HG03439 (cell line): Measurements from ENCODE around the gene FAF1.

ENCODE experiments used
- ATAC-seq: cut with Tn5 transposase; IDR thresholded peaks from one replicate; pipeline ENCODE4 v1.9.1; 2021; ENCODE audit warnings: mild to moderate bottlenecking, moderate library complexity; ENCODE audit not compliant: unreplicated experiment

Gene FAF1

DNA sequence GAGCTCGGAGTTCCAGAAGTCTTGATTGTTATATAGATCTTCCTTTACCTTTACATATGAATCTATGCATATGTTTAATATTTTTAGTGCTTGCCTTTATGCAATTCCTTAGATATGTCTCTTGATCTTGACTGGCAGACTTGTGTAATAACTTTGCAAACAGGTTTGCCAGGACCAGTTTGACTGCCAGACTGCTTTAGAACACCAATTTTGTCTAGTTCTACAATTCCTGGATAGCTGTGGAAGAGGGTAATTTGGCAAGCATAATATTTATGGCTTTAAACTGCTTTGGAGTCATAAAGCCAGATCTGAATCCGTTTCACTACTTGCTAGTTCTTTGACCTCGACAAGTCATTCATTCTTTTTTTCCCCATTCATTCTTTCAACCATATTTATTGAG lies 250.0 kb downstream of the FAF1 start:
- no peak for ATAC-seq

DNA sequence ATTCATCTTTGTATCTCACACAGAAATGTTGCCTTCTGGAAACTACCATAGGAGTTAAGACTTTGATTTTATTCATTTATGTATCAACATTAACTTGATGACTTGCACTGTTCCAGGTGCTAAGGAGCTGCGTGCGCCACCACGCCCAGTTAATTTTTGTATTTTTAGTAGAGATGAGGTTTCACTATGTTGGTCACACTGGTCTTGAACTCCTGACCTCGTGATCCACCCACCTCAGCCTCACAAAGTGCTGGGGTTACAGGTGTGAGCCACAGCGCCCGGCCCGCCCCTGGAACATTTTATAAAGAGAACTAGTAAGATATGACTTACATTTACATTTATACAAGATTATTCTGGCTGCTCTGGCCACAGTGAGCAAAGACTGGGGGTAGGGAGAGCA lies 252.2 kb downstream of the FAF1 start:
- no peak for ATAC-seq

DNA sequence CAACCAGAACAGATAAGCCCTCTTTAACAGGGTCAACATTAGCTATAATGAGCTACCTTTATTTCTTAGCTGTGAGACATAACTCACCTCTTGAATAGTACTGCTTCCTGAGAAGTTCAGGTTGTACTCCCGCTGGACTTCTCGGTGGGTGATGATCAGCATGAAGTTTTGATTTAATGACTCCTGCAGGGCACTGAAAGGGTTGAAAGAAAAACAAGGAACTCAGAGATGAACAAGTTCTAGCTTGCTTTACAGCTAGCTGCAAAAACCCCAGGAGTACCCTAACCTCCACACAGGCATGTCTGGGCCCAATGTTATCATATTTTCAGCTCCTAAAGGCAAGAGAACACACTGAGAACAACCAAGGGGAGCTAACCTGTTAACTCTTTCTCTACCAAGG lies 254.4 kb downstream of the FAF1 start:
- no peak for ATAC-seq

DNA sequence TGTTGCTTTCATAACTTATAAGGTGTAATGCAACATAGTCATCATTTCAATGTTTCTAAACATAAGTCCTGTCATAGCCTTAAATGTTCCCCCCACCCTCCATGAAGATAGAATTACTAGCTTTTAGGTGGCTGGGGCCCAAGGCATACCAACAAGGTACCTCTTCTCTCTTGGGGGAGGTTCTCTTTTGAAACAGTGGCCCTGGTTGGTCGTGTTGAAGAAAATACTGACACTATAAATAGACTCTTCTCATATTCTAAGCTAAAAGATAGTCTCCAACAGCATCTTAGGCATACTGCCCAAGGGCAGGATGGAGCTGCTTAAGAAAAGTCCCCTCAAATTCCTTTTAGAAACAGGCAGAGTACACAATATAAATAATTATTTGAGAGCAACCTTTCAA lies 255.0 kb downstream of the FAF1 start:
- no peak for ATAC-seq

DNA sequence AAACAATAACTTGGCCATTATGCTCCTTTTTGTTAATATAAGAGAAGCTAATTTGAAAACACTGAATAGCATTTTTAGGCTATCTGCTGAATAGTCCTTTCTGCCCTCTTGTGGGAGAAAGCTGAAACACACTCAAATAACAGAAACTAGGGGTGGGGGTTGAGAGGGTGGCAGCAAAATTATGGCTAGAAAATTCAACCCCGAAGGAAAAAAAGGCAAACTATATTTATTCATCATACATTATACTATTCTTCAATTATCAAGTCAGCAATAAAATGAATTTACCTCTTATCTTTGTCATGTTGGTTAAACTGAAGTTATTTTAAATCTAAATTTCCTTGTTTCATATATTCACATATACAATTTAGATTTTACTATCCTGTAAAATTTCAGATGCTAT lies 255.9 kb downstream of the FAF1 start:
- ATAC-seq: no peak

DNA sequence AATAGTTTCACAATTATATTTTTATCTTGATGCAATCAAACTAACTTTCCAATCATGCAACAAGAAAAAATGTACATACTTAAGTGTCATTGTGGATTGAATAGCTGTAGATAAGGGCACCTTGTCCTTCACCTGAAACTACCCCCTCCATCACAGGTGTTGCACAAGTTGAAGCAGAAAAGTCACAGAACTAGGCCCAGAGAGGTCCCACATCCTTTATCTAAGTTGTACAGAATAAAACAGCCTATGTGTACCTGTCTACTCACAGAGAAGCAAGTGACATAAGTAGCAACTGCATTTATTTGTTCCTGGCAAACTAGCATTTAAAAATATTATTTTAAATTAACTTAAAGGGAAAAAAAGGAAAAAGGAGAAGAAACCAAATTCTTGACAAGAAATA lies 256.8 kb downstream of the FAF1 start:
- ATAC-seq: no peak

DNA sequence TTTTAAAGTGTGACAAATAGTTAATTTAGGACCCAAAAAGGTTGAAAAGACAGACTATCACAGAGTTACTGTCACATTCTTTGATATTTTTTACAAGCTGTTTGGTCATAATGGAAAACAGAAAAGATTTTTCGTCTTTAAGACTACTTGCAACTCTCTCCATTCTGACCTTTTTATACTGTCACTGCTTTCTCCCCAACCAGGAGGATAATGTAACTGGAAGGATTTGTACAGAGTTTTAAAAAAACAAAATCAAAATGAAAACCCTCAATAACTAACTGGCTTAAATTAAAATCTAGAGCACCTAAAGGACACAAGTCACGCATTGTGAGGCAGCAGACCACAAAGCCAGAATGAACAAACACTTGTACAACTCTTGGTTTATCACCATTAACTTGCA lies 257.7 kb downstream of the FAF1 start:
- ATAC-seq: no peak

DNA sequence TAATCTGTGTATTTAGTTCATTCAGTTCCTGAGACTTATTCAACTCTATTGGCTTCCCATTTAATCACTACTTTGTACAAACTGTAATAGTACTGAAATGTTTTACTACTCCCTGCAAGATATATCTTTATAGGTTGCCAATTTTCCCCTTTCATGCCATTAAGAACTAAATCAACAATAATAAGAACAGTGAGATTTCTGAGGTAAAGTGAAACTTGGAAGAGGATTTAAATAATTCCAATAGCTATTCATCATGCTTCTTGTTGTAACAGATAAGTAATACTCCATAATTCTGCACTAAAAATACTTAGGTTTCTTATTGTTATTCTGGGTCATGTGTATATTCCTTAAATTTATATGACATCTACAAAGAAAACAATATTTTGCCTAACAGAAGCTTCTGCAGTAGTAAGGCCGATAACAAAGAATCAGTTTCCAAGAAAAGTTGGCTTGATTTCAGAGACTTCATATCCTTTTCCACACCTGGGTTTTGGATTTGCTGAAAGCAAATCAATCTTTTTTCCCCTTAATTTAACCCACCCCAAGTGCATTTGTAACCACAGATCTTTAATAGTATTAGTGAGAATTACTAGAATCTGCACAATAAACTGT lies 258.3 kb downstream of the FAF1 start:
- ATAC-seq: no peak

DNA sequence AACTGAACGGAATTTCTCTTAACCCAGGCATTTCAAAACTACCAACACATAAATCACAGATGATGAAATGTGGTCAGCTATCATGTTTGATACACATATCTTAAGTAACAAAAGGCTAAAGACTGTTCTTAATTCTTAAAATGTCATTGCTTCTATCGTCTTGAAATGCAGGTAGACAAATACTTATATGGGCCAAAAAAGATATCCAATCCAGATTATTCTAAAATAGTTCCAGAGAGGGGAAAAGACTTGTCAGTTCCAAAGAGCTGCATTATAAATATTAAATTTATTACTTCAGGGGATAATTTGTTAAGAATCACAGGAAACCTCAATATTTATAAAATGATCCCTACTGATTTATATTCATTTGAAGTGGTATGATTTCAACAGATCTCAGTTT lies 259.4 kb downstream of the FAF1 start:
- no peak for ATAC-seq

DNA sequence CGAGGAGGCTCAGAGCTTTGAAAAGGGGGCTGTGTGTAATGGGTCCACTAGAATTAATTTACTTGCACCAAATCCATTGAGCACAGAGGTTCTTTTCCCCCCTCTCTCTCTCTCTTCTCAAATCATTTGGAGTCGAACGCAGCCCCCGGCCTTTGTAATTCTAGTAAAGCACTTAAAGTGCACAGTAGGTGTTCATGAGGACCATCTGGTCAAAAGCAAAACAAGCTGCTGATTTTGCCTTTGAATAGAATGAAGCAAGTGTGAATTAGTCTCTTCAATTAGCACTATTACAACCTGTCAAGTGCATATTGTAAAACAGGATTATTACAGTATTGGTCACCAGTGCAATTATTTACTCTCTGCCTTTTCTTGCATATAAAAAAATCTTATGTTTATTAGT lies 259.9 kb downstream of the FAF1 start:
- no peak for ATAC-seq

DNA sequence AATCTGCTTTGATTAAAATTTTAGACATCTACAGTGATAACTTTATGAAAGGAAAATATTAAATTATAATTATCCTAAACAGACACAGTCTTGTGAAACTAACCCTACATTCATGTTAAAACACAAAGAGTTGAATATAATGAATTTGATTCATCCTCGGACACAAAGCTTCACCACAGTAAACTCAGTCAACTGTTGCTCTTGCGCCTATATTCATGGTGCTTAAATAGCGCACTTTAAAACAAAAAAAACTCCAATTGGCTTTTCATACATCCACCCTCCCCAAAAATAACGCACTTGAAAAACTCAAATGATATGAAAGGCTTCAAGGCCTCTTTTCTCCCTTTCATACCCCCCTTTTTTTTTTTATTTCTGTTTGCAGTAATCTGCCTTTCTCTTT lies 260.3 kb downstream of the FAF1 start:
- no peak for ATAC-seq

DNA sequence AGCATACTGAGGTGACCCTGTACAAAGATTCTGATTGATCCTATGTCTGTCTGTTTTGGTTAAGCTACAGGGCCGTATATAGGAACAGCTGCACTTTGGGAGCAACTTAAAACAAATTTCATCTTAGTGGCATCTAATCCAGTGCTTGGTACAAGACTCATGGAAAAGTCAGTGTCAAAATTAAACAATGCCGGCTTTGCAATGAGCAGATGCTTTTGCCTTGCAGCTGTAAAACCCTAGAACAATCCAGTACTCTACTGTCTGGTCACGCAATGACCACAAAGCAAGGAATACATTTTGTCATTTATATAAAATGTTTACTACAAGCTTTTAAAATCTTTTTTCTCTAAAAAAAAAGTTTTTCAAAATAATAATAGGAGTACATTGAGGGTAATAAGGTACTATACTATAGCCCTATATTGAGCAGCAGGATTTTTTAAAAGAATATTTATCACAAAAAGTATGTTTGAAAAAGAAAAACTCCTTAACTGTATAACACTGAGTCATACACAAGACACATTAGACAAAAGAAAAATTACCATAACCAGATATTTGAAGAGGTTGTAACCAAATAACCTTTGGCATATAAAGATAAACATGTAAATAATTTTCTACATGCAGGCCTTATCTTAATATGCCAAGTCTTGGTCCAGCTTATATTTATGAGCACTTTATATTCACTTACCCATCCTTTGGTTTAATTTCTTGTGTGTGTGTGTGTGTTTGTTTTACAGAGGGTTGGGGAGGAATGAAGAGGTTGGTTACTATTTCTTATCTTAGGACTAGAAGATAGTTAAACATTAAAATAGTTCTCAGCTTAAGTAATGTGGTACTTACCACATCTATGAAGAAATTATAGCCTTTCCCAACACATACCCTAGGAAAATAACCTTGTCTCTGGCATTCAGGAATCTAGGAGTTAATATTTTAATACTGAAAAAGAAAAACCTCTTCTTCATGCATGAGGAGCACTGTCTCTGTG lies 262.3 kb downstream of the FAF1 start:
- ATAC-seq: no peak

DNA sequence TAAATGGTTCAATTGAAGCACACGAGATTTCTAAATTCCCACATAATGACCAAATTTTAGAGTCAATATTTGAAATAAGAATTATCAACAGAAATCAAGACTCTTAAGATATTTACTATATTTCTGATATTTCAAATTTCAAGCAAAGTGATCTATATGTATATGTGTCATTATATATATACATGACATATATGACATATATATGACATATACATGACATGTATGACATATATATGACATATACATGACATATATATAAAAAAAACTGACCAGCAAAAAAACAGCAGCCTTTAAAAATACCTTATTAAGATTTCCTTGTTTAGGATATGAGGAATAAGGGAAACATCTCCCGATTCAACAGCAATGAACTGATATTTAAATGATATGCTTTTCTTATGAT lies 266.2 kb downstream of the FAF1 start:
- no peak for ATAC-seq

DNA sequence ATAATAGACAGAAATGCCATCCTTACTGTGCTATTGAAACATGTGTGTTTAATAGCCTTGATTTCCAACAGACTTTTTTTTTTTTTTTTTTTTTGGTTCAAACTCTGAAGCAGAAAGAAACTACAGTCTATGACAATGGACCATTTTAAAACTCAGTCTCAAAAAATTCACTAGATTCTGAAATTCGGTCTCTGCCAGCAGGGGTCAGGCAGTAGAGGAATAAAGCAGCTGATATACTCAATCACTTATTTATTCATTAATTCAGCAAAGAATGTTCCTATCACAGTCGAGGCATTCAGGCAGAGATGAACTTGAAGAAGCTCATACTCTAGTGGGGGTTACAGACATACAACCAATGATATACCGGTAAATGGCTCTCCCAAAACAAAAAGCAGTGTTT lies 275.9 kb downstream of the FAF1 start:
- no peak for ATAC-seq

DNA sequence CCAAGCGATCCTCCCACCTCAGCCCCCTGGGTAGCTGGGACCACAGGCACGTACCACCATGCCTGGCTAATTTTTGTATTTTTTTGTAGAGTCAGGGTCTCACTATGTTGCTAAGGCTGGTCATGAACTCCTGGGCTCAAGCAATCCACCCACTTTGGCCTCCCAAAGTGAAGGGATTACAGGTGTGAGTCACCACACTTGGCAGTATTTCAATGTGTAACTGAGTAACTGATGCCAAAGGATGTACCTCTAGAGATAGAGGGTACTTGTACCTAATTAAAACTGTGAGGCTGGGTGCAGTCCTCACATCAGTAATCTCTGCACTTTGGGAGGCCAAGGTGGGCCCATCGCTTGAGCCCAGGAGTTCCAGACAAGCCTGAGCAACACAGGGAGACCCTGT lies 278.1 kb downstream of the FAF1 start:
- ATAC-seq: no peak

DNA sequence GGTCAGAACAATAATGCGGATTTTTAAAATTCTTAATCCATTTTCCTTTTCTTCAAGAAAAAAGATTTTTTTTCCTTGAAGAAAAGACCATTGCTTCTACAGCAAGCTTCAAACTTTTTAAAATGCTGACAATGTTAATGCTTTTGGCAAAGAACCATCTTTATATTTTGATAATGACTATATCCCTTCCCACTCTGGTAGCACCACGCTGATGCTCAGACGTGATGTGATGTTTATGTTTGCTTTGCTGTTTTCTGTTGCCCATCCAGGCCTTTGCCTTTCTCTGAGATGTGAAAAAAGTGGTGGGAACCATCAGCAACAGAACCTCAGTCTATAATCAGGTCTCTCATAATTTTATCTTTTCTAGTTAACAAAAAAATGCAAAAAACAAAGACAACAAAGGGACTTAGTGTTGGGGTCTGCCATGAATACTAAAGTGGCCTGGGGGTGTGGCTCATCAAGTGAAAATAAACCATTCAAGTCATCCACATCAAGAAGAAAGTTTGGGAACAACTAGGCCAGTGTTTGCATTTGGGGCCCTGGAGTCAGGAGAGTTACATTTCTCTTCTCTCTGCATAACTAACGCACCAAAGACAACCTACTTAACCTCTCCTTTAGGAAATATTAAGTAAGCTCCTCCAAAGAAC lies 292.2 kb downstream of the FAF1 start:
- no peak for ATAC-seq

DNA sequence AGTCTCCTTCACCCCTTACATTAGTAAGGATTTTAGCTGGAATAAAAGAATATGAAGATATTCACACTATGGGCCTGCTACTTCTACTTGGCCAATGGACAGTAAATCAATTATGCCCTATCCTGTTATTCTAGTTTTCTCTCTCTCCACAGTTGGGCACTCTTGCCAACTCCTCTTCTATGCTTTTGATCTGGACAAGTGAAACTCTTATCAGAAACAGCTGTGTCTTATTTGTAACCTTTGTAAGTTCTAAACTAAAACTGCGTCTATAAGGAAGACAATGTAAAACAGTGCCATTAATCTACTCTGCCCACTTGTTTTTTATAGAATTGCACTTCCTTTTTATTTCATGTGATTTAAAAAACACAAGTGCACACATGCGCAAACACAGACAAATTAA lies 292.8 kb downstream of the FAF1 start:
- ATAC-seq: no peak

DNA sequence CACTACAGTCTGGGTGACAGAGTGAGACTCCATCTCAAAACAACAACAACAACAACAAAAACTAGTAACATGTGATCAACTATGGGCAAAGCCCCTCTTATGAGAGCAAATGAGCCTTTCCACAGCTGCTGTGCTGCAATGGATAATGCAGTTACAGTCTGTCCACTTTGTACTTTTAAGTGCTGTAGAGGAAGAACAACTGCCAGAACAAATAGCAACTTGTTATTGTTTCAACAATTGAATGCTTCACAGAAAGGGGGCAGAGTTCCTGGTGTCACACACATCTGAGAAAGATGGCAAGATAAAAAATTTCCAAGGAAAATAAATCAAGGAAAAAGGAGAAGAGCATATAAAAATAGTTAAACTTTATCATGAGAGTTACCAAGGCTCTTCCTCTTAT lies 293.2 kb downstream of the FAF1 start:
- ATAC-seq: no peak

DNA sequence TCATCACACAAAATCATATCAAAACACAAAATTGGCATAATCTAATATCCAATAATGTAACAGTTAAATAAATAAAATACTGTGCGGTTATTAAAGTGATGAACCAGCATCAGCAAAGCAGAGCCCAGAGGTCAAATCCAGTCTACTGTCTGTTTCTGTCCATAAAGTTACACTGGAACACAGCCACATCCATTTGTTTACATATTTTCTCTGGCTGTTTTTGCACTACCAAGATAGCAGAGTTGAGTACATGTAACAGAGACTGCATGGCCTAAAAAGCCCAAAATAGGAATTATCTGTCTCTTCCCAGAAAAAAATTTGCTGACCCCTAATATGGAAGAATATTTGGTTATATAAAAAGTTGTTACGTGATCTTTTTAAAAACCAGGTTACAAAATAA lies 294.7 kb downstream of the FAF1 start:
- no peak for ATAC-seq

DNA sequence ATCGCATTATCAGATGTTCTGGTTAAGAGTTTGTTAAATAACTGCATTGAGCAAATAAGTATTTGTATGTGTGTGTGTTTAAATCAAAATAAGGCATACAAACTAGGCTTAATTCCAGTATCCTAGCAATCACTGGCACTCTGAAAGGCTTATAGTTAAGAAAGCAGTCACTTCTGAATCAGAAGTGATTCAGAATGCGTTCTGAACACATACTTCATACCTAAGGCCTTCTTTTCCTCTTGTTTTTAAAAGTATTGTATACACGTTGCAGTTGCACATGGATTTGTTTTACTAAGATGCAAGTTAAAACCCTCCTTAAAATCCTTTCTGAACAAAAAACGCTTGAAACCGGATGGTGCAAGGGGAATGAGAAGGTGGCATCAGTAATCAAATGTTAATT lies 298.4 kb downstream of the FAF1 start:
- ATAC-seq: no peak

DNA sequence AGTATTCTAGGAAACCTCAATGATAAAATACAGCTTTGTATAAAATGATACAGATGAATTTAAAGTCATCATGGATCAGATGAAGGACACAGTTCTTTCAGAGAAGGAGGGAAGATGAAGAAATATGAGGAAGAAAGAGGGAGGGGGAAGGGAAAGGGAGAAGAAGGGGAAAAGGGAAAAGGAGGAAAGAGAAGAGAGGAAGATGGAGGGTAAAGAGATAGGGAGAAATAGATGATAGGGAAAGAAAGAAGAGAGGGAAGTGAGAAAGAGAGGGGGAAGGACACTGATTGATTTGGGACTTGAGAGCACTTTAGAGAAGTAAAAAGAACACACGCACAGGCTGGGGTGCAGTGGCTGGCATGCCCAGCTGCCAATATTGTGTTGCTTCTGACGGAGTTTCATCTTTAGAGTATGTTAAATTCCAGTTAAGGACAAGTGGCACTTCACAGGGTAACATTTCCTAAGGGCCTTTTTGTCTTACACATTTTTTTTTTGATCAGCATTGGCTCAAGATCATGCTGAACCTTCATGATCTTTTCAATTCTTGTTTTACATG lies 300.9 kb downstream of the FAF1 start:
- ATAC-seq: no peak
